HL-60 (cell line): ENCODE measurements around the gene CXXC5.
"Not testable (repeated sequence)": the region's sequence is repeated elsewhere in the genome, so short reads cannot be mapped to it uniquely, and the experiment has no call there.

Source experiments
- POLR2AphosphoS5 ChIP-seq: IDR thresholded peaks from 2 replicates; pipeline ENCODE4 v1.6.1; 2012; ENCODE audit warnings: low read depth
- SPI1 ChIP-seq: IDR thresholded peaks from 2 replicates; pipeline ENCODE4 v1.6.1; 2012; ENCODE audit warnings: low read depth, mild to moderate bottlenecking, borderline replicate concordance
- TF ChIP-seq, protein P1 (sequence below): IDR thresholded peaks from one replicate; pipeline ENCODE4 v1.5.1; 2011; ENCODE audit warnings: low read length, control low read depth, inconsistent platforms; ENCODE audit not compliant: insufficient read depth

DNA sequence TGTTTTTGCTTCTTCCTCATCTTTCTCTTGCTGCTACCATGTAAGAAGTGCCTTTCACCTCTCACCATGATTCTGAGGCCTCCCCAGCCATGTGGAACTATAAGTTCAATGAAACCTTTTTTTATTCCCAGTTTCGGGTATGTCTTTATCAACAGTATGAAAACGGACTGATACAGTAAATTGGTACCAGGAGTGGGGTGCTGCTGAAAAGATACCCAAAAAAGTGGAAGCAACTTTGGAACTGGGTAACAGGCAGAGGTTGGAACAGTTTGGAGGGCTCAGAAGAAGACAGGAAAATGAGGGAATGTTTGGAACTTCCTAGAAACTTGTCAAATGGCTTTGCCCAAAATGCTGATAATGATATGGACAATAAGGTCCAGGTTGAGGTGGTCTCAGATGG lies 70.3 kb downstream of the CXXC5 start:
- TF ChIP-seq, protein P1, sequence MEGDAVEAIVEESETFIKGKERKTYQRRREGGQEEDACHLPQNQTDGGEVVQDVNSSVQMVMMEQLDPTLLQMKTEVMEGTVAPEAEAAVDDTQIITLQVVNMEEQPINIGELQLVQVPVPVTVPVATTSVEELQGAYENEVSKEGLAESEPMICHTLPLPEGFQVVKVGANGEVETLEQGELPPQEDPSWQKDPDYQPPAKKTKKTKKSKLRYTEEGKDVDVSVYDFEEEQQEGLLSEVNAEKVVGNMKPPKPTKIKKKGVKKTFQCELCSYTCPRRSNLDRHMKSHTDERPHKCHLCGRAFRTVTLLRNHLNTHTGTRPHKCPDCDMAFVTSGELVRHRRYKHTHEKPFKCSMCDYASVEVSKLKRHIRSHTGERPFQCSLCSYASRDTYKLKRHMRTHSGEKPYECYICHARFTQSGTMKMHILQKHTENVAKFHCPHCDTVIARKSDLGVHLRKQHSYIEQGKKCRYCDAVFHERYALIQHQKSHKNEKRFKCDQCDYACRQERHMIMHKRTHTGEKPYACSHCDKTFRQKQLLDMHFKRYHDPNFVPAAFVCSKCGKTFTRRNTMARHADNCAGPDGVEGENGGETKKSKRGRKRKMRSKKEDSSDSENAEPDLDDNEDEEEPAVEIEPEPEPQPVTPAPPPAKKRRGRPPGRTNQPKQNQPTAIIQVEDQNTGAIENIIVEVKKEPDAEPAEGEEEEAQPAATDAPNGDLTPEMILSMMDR = not testable (repeated sequence)
- TF ChIP-seq SPI1, POLR2AphosphoS5: not testable (repeated sequence)
